Mesenchymal stem cell (in vitro differentiated cells and primary cell): ENCODE measurements around the gene MMAB.
A peak's percentile ranks its signal among the peaks of the same experiment; 100 is the strongest.

ENCODE experiments used
- DNase-seq: peaks from one replicate; pipeline ENCODE4 v3.0.0-alpha.2; 2013
- H2AFZ ChIP-seq: one replicate; pipeline ENCODE4 v1.6.1; 2013; ENCODE audit warnings: low read depth, mild to moderate bottlenecking, control low read depth, inconsistent platforms, low read length, moderate library complexity
- H2AK5ac ChIP-seq: 2 replicates; pipeline ENCODE4 v1.6.1; 2013; ENCODE audit warnings: low read length, moderate library complexity, mild to moderate bottlenecking, inconsistent platforms; ENCODE audit not compliant: severe bottlenecking
- H2BK120ac ChIP-seq: one replicate; pipeline ENCODE4 v1.6.1; 2013; ENCODE audit warnings: low read depth, mild to moderate bottlenecking, inconsistent platforms, low read length, moderate library complexity
- H2BK12ac ChIP-seq, 2 experiments: one replicate each; pipeline ENCODE4 v1.6.1; 2013; ENCODE audit warnings: inconsistent platforms in 2 of 2, low read length in 2 of 2, mild to moderate bottlenecking in 2 of 2, moderate library complexity in 2 of 2, control low read depth in 1 of 2
- H2BK15ac ChIP-seq: one replicate; pipeline ENCODE4 v1.6.1; 2013; ENCODE audit warnings: mild to moderate bottlenecking, low read depth, inconsistent platforms; ENCODE audit not compliant: poor library complexity, severe bottlenecking
- H2BK5ac ChIP-seq: 2 replicates; pipeline ENCODE4 v1.6.1; 2013; ENCODE audit warnings: low read depth, mild to moderate bottlenecking, low read length, control low read depth, inconsistent platforms; ENCODE audit not compliant: poor library complexity, severe bottlenecking
- H3K14ac ChIP-seq, 2 experiments: one replicate each; pipeline ENCODE4 v1.6.1; 2013; ENCODE audit warnings: inconsistent platforms in 2 of 2, low read length in 2 of 2, control low read depth in 1 of 2, mild to moderate bottlenecking in 1 of 2, moderate library complexity in 1 of 2
- H3K18ac ChIP-seq, 2 experiments: one replicate each; pipeline ENCODE4 v1.6.1; 2013; ENCODE audit warnings: inconsistent platforms in 2 of 2, low read length in 2 of 2, control low read depth in 1 of 2, low read depth in 1 of 2, mild to moderate bottlenecking in 1 of 2
- H3K23ac ChIP-seq, 2 experiments: one replicate each; pipeline ENCODE4 v1.6.1; 2013; ENCODE audit warnings: inconsistent platforms in 2 of 2, low read length in 2 of 2, mild to moderate bottlenecking in 2 of 2, moderate library complexity in 2 of 2, control low read depth in 1 of 2
- H3K27ac ChIP-seq: 2 replicates; pipeline ENCODE4 v1.5.1; 2013; ENCODE audit warnings: mild to moderate bottlenecking, moderate library complexity, low read length, control low read depth, inconsistent platforms; ENCODE audit not compliant: poor library complexity, severe bottlenecking
- H3K27me3 ChIP-seq, 2 experiments: 2 replicates each; pipeline versions ENCODE4 v1.6.1 to v1.7.0; 2013; ENCODE audit warnings: low read length in 2 of 2, mild to moderate bottlenecking in 2 of 2, moderate library complexity in 2 of 2, control low read depth in 1 of 2, inconsistent platforms in 1 of 2; ENCODE audit not compliant: control insufficient read depth in 1 of 2, insufficient read depth in 1 of 2
- H3K36me3 ChIP-seq, 2 experiments: 2 replicates each; pipeline versions ENCODE4 v1.6.1 to v1.7.0; 2013; ENCODE audit warnings: low read length in 2 of 2, control low read depth in 1 of 2, inconsistent platforms in 1 of 2, low read depth in 1 of 2, mild to moderate bottlenecking in 1 of 2; ENCODE audit not compliant: insufficient read depth in 2 of 2, control insufficient read depth in 1 of 2
- H3K4ac ChIP-seq, 2 experiments: one replicate each; pipeline ENCODE4 v1.6.1; 2013; ENCODE audit warnings: inconsistent platforms in 2 of 2, low read length in 2 of 2, mild to moderate bottlenecking in 2 of 2, moderate library complexity in 2 of 2, control low read depth in 1 of 2, low read depth in 1 of 2
- H3K4me1 ChIP-seq: 2 replicates; pipeline ENCODE4 v1.6.1; 2013; ENCODE audit warnings: low read depth, low read length, control low read depth; ENCODE audit not compliant: control insufficient read depth, insufficient read depth
- H3K4me2 ChIP-seq: 2 replicates; pipeline ENCODE4 v1.6.1; 2013; ENCODE audit warnings: low read length, mild to moderate bottlenecking, inconsistent platforms; ENCODE audit not compliant: poor library complexity, severe bottlenecking
- H3K4me3 ChIP-seq, 2 experiments: 2 replicates each; pipeline versions ENCODE4 v1.5.1 to v1.7.0; 2013; ENCODE audit warnings: low read length in 2 of 2, mild to moderate bottlenecking in 2 of 2, control low read depth in 1 of 2, low read depth in 1 of 2; ENCODE audit not compliant: insufficient read depth in 1 of 2
- H3K79me1 ChIP-seq: replicated peaks from 2 replicates; pipeline ENCODE4 v1.6.1; 2013; ENCODE audit warnings: mild to moderate bottlenecking, control low read depth, low read length, inconsistent platforms; ENCODE audit not compliant: poor library complexity, severe bottlenecking
- H3K9ac ChIP-seq: 2 replicates; pipeline ENCODE4 v1.7.0; 2013; ENCODE audit warnings: mild to moderate bottlenecking, low read length, moderate library complexity
- H3K9me3 ChIP-seq: 2 replicates; pipeline ENCODE4 v1.7.0; 2013; ENCODE audit warnings: mild to moderate bottlenecking, low read length; ENCODE audit not compliant: control insufficient read depth
- H4K8ac ChIP-seq: one replicate; pipeline ENCODE4 v1.6.1; 2013; ENCODE audit warnings: inconsistent platforms, mild to moderate bottlenecking, low read length, moderate library complexity
- H4K91ac ChIP-seq: one replicate; pipeline ENCODE4 v1.6.1; 2013; ENCODE audit warnings: mild to moderate bottlenecking, low read length, inconsistent platforms
- WGBS: methylation state at CpG from one replicate; pipeline ENCODE4 v1.1.7; 2013; ENCODE audit warnings: mixed read lengths; 5-methylcytosine and 5-hydroxymethylcytosine counted together

MMAB gene

GRCh38 chr12:109523071-109523470 lies 50.2 kb downstream of the MMAB start:
- H3K36me3 ChIP-seq, result peaks cover 71 to 87% of the 10 kb centered on the region in 2 experiments
- no peak overlapping the region for H2BK120ac ChIP-seq
- no peak overlapping the region for H2BK15ac ChIP-seq
- no peak overlapping the region for H2BK5ac ChIP-seq
- no peak overlapping the region for H3K18ac ChIP-seq
- no peak overlapping the region for H3K4me2 ChIP-seq
- DNase-seq, result no peak
- H2AK5ac ChIP-seq, result no peak overlapping the region
- peak overlapping the region; percentile 46 for H4K91ac ChIP-seq
- WGBS, result 92% methylated on average over 10 of the region's 10 CpGs
- H3K4ac ChIP-seq, result no peak overlapping the region
- H2AFZ ChIP-seq, result no peak overlapping the region
- H3K14ac ChIP-seq, result no peak overlapping the region
- no peaks in the 10 kb centered on the region for H3K27me3 ChIP-seq
- peaks cover 1% of the 10 kb centered on the region for H3K4me1 ChIP-seq
- H3K9me3 ChIP-seq, result no peaks in the 10 kb centered on the region
- peaks cover 3% of the 10 kb centered on the region for H3K79me1 ChIP-seq
- no peak overlapping the region for H2BK12ac ChIP-seq
- H3K23ac ChIP-seq, result no peak overlapping the region
- H3K27ac ChIP-seq, result no peak overlapping the region
- H3K4me3 ChIP-seq, result no peak overlapping the region
- no peak overlapping the region for H3K9ac ChIP-seq
- H4K8ac ChIP-seq, result peak overlapping the region; percentile 14

- Histone ChIP-seq H3K14ac (no peak overlapping the region), H3K27ac (no peak overlapping the region), H3K18ac (no peak overlapping the region), H3K4ac (no peak overlapping the region), H2BK15ac (no peak overlapping the region), H3K4me1 (peaks cover 1% of the 10 kb centered on the region), H2BK120ac (no peak overlapping the region), H3K4me2 (no peak overlapping the region), H3K79me1 (peaks cover 2% of the 10 kb centered on the region), H3K9ac (no peak overlapping the region), H2AFZ (no peak overlapping the region), H3K23ac (no peak overlapping the region), H3K36me3 (peaks cover 70 to 87% of the 10 kb centered on the region in 2 experiments), H3K4me3 (no peak overlapping the region), H2AK5ac (no peak overlapping the region), H2BK5ac (no peak overlapping the region), H4K91ac (no peak overlapping the region), H4K8ac (no peak overlapping the region), H3K9me3 (no peaks in the 10 kb centered on the region), H3K27me3 (no peaks in the 10 kb centered on the region), H2BK12ac (no peak overlapping the region)
- 90% methylated on average over 10 of the region's 10 CpGs for WGBS
- no peak for DNase-seq
Observed at GRCh38 chr12:109521831-109522230, 51.5 kb downstream of the MMAB start.

- peaks cover 67 to 85% of the 10 kb centered on the region in 2 experiments for H3K36me3 ChIP-seq
- H3K4me1 ChIP-seq, result peaks cover 1% of the 10 kb centered on the region
- H3K23ac ChIP-seq, result peak overlapping the region in 1 of 2 experiments; percentile 95
- H3K18ac ChIP-seq, result peak overlapping the region; percentile 95 to 97
- H3K9me3 ChIP-seq, result no peaks in the 10 kb centered on the region
- no peak for DNase-seq
- H3K79me1 ChIP-seq, result peaks cover 2% of the 10 kb centered on the region
- no peak overlapping the region for H2BK5ac ChIP-seq
- peak overlapping the region; percentile 98 to 100 for H2BK12ac ChIP-seq
- H3K4me3 ChIP-seq, result no peak overlapping the region
- no peak overlapping the region for H3K4me2 ChIP-seq
- H2AFZ ChIP-seq, result peak overlapping the region; percentile 62
- H2BK120ac ChIP-seq, result peak overlapping the region; percentile 69
- H4K8ac ChIP-seq, result peak overlapping the region; percentile 86
- peak overlapping the region in 1 of 2 experiments; percentile 93 for H3K14ac ChIP-seq
- H3K9ac ChIP-seq, result peak overlapping the region; percentile 64
- H3K27ac ChIP-seq, result no peak overlapping the region
- H2BK15ac ChIP-seq, result peak overlapping the region; percentile 73
- H4K91ac ChIP-seq, result peak overlapping the region; percentile 98
- H2AK5ac ChIP-seq, result no peak overlapping the region
- H3K4ac ChIP-seq, result peak overlapping the region; percentile 66 to 92
- H3K27me3 ChIP-seq, result no peaks in the 10 kb centered on the region
- 96% methylated on average over 6 of the region's 6 CpGs for WGBS
Observed at GRCh38 chr12:109519787-109520186, 53.5 kb downstream of the MMAB start.

- H2BK5ac ChIP-seq, result no peak overlapping the region
- no peak overlapping the region for H2BK15ac ChIP-seq
- peak overlapping the region in 1 of 2 experiments; percentile 92 for H3K4ac ChIP-seq
- H4K8ac ChIP-seq, result peak overlapping the region; percentile 66
- H3K27me3 ChIP-seq, result no peaks in the 10 kb centered on the region
- H3K4me1 ChIP-seq, result peaks cover 1% of the 10 kb centered on the region
- no peak overlapping the region for H3K4me2 ChIP-seq
- H4K91ac ChIP-seq, result no peak overlapping the region
- DNase-seq, result peak; percentile 96
- H2AFZ ChIP-seq, result no peak overlapping the region
- no peak overlapping the region for H3K14ac ChIP-seq
- H2AK5ac ChIP-seq, result no peak overlapping the region
- peak overlapping the region; percentile 3 for H3K27ac ChIP-seq
- H3K9ac ChIP-seq, result peak overlapping the region; percentile 64
- peaks cover 2% of the 10 kb centered on the region for H3K79me1 ChIP-seq
- H3K18ac ChIP-seq, result peak overlapping the region; percentile 18 to 97
- peak overlapping the region; percentile 91 for H2BK120ac ChIP-seq
- no peak overlapping the region for H2BK12ac ChIP-seq
- no peaks in the 10 kb centered on the region for H3K9me3 ChIP-seq
- peaks cover 66 to 85% of the 10 kb centered on the region in 2 experiments for H3K36me3 ChIP-seq
- H3K23ac ChIP-seq, result no peak overlapping the region
- 18% methylated on average over 10 of the region's 11 CpGs for WGBS
- no peak overlapping the region for H3K4me3 ChIP-seq
Observed at GRCh38 chr12:109518820-109519665, 54.3 kb downstream of the MMAB start.
